ENCODE data around the gene DCST2.

The DCST2 gene

GRCh38 chr1:155064832-155065429, 31.4 kb upstream of the DCST2 start:
- no peak for TF ChIP-seq CTCF (conservative IDR thresholded peaks at IDR 0.05)
- no peak overlapping the region; the same call in 1 of the 2 replicates for H3K27ac ChIP-seq

- peak overlapping the region; percentile 65 for H3K27ac ChIP-seq
- no peak for TF ChIP-seq CTCF (conservative IDR thresholded peaks at IDR 0.05)
Measured at GRCh38 chr1:155064111-155064831, 30.7 kb upstream of the DCST2 start.

- peak within 1 kb of the TSS; percentile 65 for H3K27ac ChIP-seq
- no peak for TF ChIP-seq CTCF (conservative IDR thresholded peaks at IDR 0.05)
Measured at GRCh38 chr1:155063550-155064110, 30.0 kb upstream of the DCST2 start, which contains the start of gene EFNA4. Gene EFNA4 (plus strand): TSS chr1:155063740. CDS start chr1:155063824, 84 bp downstream.

GRCh38 chr1:155062702-155063411, 29.3 kb upstream of the DCST2 start:
- TF ChIP-seq CTCF (conservative IDR thresholded peaks at IDR 0.05): no peak
- no peak overlapping the region for H3K27ac ChIP-seq

- no peak overlapping the region for H3K27ac ChIP-seq
- TF ChIP-seq CTCF (conservative IDR thresholded peaks at IDR 0.05): no peak
Measured at GRCh38 chr1:155062151-155062686, 28.6 kb upstream of the DCST2 start.

GRCh38 chr1:155061381-155062150, 28.0 kb upstream of the DCST2 start:
- peak; percentile 97 for TF ChIP-seq CTCF (conservative IDR thresholded peaks at IDR 0.05)
- H3K27ac ChIP-seq: no peak overlapping the region

Measured in VCaP (cell line).